HEK293 (cell line): ENCODE measurements around the gene GLT6D1.

Experiments
- CTCF ChIA-PET: fragments of 350-600 bp; formaldehyde crosslinking; extraction: SDS; loops from one replicate; lab custom pipeline; 2021; ENCODE audit warnings: antibody characterized with exemption; lab: Yijun Ruan, JAX
- POLR2A ChIA-PET: fragments of 300-600 bp; formaldehyde crosslinking; extraction: SDS; loops from one replicate; lab custom pipeline; 2020; ENCODE audit warnings: antibody characterized with exemption, inconsistent platforms; lab: Yijun Ruan, JAX
- H3K27ac ChIP-seq: fragments of 200-500 bp; sonication (Bioruptor generic); 2 replicates; pipeline ENCODE4 v1.5.1; 2014; ENCODE audit warnings: low read depth, low read length, control low read depth, inconsistent platforms; ENCODE audit errors: extremely low read depth
- H3K36me3 ChIP-seq, 2 experiments: fragments of 200-500 bp in 1 of 2; sonication (Bioruptor generic) in 1 of 2; 1 replicate in 1 of 2; 2 replicates in 1 of 2; pipeline ENCODE4 v1.5.1; 2014 to 2017; ENCODE audit warnings: inconsistent platforms in 2 of 2, low read length in 2 of 2; ENCODE audit not compliant: control insufficient read depth in 2 of 2, insufficient read depth in 1 of 2
- H3K4me1 ChIP-seq: fragments of 200-500 bp; sonication (Bioruptor generic); 2 replicates; pipeline ENCODE4 v1.5.1; 2014; ENCODE audit warnings: mild to moderate bottlenecking, low read length, inconsistent platforms; ENCODE audit not compliant: control insufficient read depth, insufficient read depth
- H3K4me3 ChIP-seq: 2 replicates; pipeline ENCODE4 v1.5.1; 2011; ENCODE audit warnings: low read depth, mild to moderate bottlenecking, control low read depth, low read length, moderate library complexity
- H3K9me3 ChIP-seq: fragments of 200-500 bp; sonication (Bioruptor generic); 2 replicates; pipeline ENCODE4 v1.5.1; 2014; ENCODE audit warnings: low read depth, low read length, inconsistent platforms; ENCODE audit not compliant: control insufficient read depth, insufficient read depth
- BCL11B ChIP-seq: fragments of 450-650 bp; formaldehyde crosslinking; IDR thresholded peaks from 2 replicates; pipeline ENCODE4 v1.5.1; 2016; ENCODE audit warnings: low read depth, missing biosample characterization, missing genetic modification characterization
- HIC1 ChIP-seq: fragments of 450-650 bp; formaldehyde crosslinking; IDR thresholded peaks from 2 replicates; pipeline ENCODE4 v1.5.1; 2016; ENCODE audit warnings: missing biosample characterization, missing genetic modification characterization
- HOXD13 ChIP-seq: sonication (generic); formaldehyde crosslinking; IDR thresholded peaks from 2 replicates; pipeline ENCODE4 v1.8.0; 2022; ENCODE audit warnings: missing genetic modification reagents, borderline replicate concordance
- SETDB1 ChIP-seq: IDR thresholded peaks from one replicate; pipeline ENCODE4 v1.6.1; 2017; ENCODE audit warnings: mild to moderate bottlenecking, low read length, moderate library complexity, mixed read lengths; ENCODE audit not compliant: insufficient read length
- TRIM28 ChIP-seq: IDR thresholded peaks from 2 replicates; pipeline ENCODE4 v1.6.1; 2011; ENCODE audit warnings: low read length, control low read depth, borderline replicate concordance
- YY1 ChIP-seq: fragments of 450-650 bp; formaldehyde crosslinking; IDR thresholded peaks from 2 replicates; pipeline ENCODE4 v1.5.1; 2018; ENCODE audit warnings: missing biosample characterization, missing genetic modification characterization
- ZBTB1 ChIP-seq: fragments of 450-650 bp; formaldehyde crosslinking; IDR thresholded peaks from 2 replicates; pipeline ENCODE4 v1.5.1; 2016; ENCODE audit warnings: missing biosample characterization, missing genetic modification characterization
- ZBTB11 ChIP-seq: fragments of 450-650 bp; formaldehyde crosslinking; conservative IDR thresholded peaks from 2 replicates; pipeline ENCODE4 v1.5.1; 2016; ENCODE audit warnings: low read depth, missing biosample characterization, missing genetic modification characterization
- ZBTB6 ChIP-seq: fragments of 450-650 bp; formaldehyde crosslinking; IDR thresholded peaks from 2 replicates; pipeline ENCODE4 v1.5.1; 2017; ENCODE audit warnings: missing biosample characterization, missing genetic modification characterization
- ZFP3 ChIP-seq: fragments of 450-650 bp; formaldehyde crosslinking; IDR thresholded peaks from 2 replicates; pipeline ENCODE4 v1.5.1; 2016; ENCODE audit warnings: low read depth, missing biosample characterization, missing genetic modification characterization
- ZNF169 ChIP-seq: fragments of 450-650 bp; formaldehyde crosslinking; IDR thresholded peaks from 2 replicates; pipeline ENCODE4 v1.5.1; 2016; ENCODE audit warnings: missing biosample characterization, missing genetic modification characterization
- ZNF174 ChIP-seq: fragments of 450-650 bp; formaldehyde crosslinking; IDR thresholded peaks from 2 replicates; pipeline ENCODE4 v1.5.0; 2017; ENCODE audit warnings: missing biosample characterization, mild to moderate bottlenecking, missing genetic modification characterization
- ZNF18 ChIP-seq: fragments of 450-650 bp; formaldehyde crosslinking; IDR thresholded peaks from 2 replicates; pipeline ENCODE4 v1.5.1; 2016; ENCODE audit warnings: missing biosample characterization, missing genetic modification characterization
- ZNF221 ChIP-seq: fragments of 450-650 bp; formaldehyde crosslinking; IDR thresholded peaks from 2 replicates; pipeline ENCODE4 v1.5.1; 2017; ENCODE audit warnings: missing biosample characterization, missing genetic modification characterization, borderline replicate concordance
- ZNF239 ChIP-seq: fragments of 450-650 bp; formaldehyde crosslinking; IDR thresholded peaks from 2 replicates; pipeline ENCODE4 v1.5.1; 2016; ENCODE audit warnings: missing biosample characterization, missing genetic modification characterization
- ZNF280C ChIP-seq: fragments of 450-650 bp; formaldehyde crosslinking; IDR thresholded peaks from 2 replicates; pipeline ENCODE4 v1.5.1; 2016; ENCODE audit warnings: missing biosample characterization, missing genetic modification characterization
- ZNF354C ChIP-seq: fragments of 450-650 bp; formaldehyde crosslinking; IDR thresholded peaks from 2 replicates; pipeline ENCODE4 v1.5.1; 2016; ENCODE audit warnings: missing biosample characterization, missing genetic modification characterization, low read depth, borderline replicate concordance
- ZNF544 ChIP-seq: fragments of 450-650 bp; formaldehyde crosslinking; IDR thresholded peaks from 2 replicates; pipeline ENCODE4 v1.5.0; 2017; ENCODE audit warnings: missing biosample characterization, missing genetic modification characterization
- ZNF560 ChIP-seq: fragments of 450-650 bp; formaldehyde crosslinking; IDR thresholded peaks from 2 replicates; pipeline ENCODE4 v1.5.1; 2017; ENCODE audit warnings: missing biosample characterization, missing genetic modification characterization, borderline replicate concordance
- ZNF629 ChIP-seq: fragments of 450-650 bp; formaldehyde crosslinking; IDR thresholded peaks from 2 replicates; pipeline ENCODE4 v1.5.1; 2017; ENCODE audit warnings: missing biosample characterization, missing genetic modification characterization
- ZNF777 ChIP-seq: fragments of 450-650 bp; formaldehyde crosslinking; IDR thresholded peaks from 2 replicates; pipeline ENCODE4 v1.5.1; 2017; ENCODE audit warnings: missing biosample characterization, missing genetic modification characterization, borderline replicate concordance
- ZNF791 ChIP-seq: fragments of 450-650 bp; formaldehyde crosslinking; IDR thresholded peaks from 2 replicates; pipeline ENCODE4 v1.5.1; 2016; ENCODE audit warnings: missing biosample characterization, missing genetic modification characterization

Gene GLT6D1

GRCh38 chr9:135649508-135649907, 10.2 kb upstream of the GLT6D1 start (continued):
- TF ChIP-seq HIC1 (tag by site-specific recombination) (no peak), YY1 (tag by site-specific recombination) (no peak), ZNF560 (tag by site-specific recombination) (no peak), ZBTB11 (tag by site-specific recombination) (no peak), ZBTB6 (tag by site-specific recombination) (no peak), ZNF169 (tag by site-specific recombination) (no peak), ZNF221 (tag by site-specific recombination) (no peak)

- CTCF ChIA-PET = interaction anchor here (0.6 kb wide), 1 partner anchor 236 kb away, joined by 3 read pairs; no protein-coding TSS in a partner anchor
- no peaks in the 10 kb centered on the region for H3K9me3 ChIP-seq
- H3K4me3 ChIP-seq = no peak overlapping the region
- TF ChIP-seq HOXD13 = no peak
- TF ChIP-seq, all 188 proteins: peak for 0
- Histone ChIP-seq H3K27ac (no peak overlapping the region), H3K36me3 (no peaks in the 10 kb centered on the region), H3K4me1 (no peaks in the 10 kb centered on the region)
- POLR2A ChIA-PET = no interaction called here
These were observed 9.4 kb upstream of the GLT6D1 start for GRCh38 chr9:135648494-135649410.

GRCh38 chr9:135647884-135648283, 8.5 kb upstream of the GLT6D1 start:
- no peak overlapping the region for H3K27ac ChIP-seq
- ChIA-PET POLR2A (no interaction called here), CTCF (no interaction called here)
- no peak overlapping the region for H3K4me3 ChIP-seq
- H3K4me1 ChIP-seq = no peaks in the 10 kb centered on the region
- H3K36me3 ChIP-seq = no peaks in the 10 kb centered on the region
- no peaks in the 10 kb centered on the region for H3K9me3 ChIP-seq
- TF ChIP-seq ZNF280C (tag by site-specific recombination) (no peak), ZNF629 (tag by site-specific recombination) (no peak), ZNF174 (tag by site-specific recombination) (no peak), ZNF354C (tag by site-specific recombination) (no peak), ZBTB1 (tag by site-specific recombination) (no peak), HOXD13 (no peak), SETDB1 (peak; percentile 98), ZNF544 (no peak), ZNF777 (tag by site-specific recombination) (no peak), ZNF239 (tag by site-specific recombination) (no peak), ZNF791 (tag by site-specific recombination) (no peak), ZNF18 (tag by site-specific recombination) (no peak), BCL11B (tag by site-specific recombination) (no peak), TRIM28 (peak; percentile 91; the same call in 1 of the 2 replicates), ZFP3 (no peak)
